Peyer's patch (tissue), 4 donors: Measurements from ENCODE around the gene MYBPC2.

Source experiments
- CTCF ChIP-seq, 6 experiments: fragments of 450-650 bp in 4 of 6; fragments of 200-600 bp in 2 of 6; sonication (generic) in 1 of 6; IDR thresholded peaks; one replicate each; pipeline ENCODE4 v1.5.1; 2017 to 2019; ENCODE audit warnings: antibody characterized with exemption in 6 of 6, mild to moderate bottlenecking in 3 of 6, moderate library complexity in 1 of 6
- POLR2A ChIP-seq, 2 donors: fragments of 450-650 bp; IDR thresholded peaks; one replicate each; pipeline ENCODE4 v1.5.1; 2017; ENCODE audit warnings: antibody characterized with exemption in 2 of 2, mild to moderate bottlenecking in 2 of 2, moderate library complexity in 2 of 2

GRCh38 chr19:50512999-50513745, 80.5 kb downstream of the MYBPC2 start:
- TF ChIP-seq CTCF (IDR thresholded peaks at IDR 0.05) (no peak), POLR2A (IDR thresholded peaks at IDR 0.05) (no peak)
